ENCODE results near the gene SPEM1. TPM values are rescaled to one million over a fixed set of nuclear protein-coding genes. Genes with fewer than 3 reads are reported as not detected.

SPEM1 gene
- total and polyA plus RNA-seq, 2 of the 13 experiments (the other 11 are each of a cell fraction or from before 2014, with no cell fraction given) = not detected

GRCh38 chr17:7403043-7403726, 16.9 kb upstream of the SPEM1 start (continued):
- TF ChIP-seq ZNF761 (CRISPR knock-in tag; conservative IDR thresholded peaks at IDR 0.05) (no peak), TFDP2 (CRISPR knock-in tag; IDR thresholded peaks at IDR 0.05) (no peak), ZNF343 (CRISPR knock-in tag; IDR thresholded peaks at IDR 0.05) (no peak), THRA (CRISPR knock-in tag; IDR thresholded peaks at IDR 0.05; ENCODE audit: borderline replicate concordance) (no peak; the same call in 1 of the 2 replicates), MEF2D (CRISPR knock-in tag; IDR thresholded peaks at IDR 0.05) (0 out of 2 replicates have a peak, but pooled peaks have one; percentile 37), KDM6A (CRISPR knock-in tag; IDR thresholded peaks at IDR 0.05; ENCODE audit: low read depth) (0 out of 2 replicates have a peak, but pooled peaks have one; percentile 12), ATF1 (CRISPR knock-in tag; IDR thresholded peaks at IDR 0.05) (peak; percentile 48; the same call in 1 of the 2 replicates), PPARG (CRISPR knock-in tag; conservative IDR thresholded peaks at IDR 0.05) (no peak), MIXL1 (CRISPR knock-in tag; IDR thresholded peaks at IDR 0.05) (no peak; the same call in 1 of the 2 replicates), POGK (CRISPR knock-in tag; conservative IDR thresholded peaks at IDR 0.05) (peak; percentile 44; the same call in 1 of the 2 replicates), DBP (CRISPR knock-in tag; IDR thresholded peaks at IDR 0.05; ENCODE audit: not compliant biosample characterization) (no peak), TSC22D2 (CRISPR knock-in tag; IDR thresholded peaks at IDR 0.05; ENCODE audit: borderline replicate concordance) (no peak), SMYD3 (CRISPR knock-in tag; IDR thresholded peaks at IDR 0.05) (no peak), ZNF329 (CRISPR knock-in tag; IDR thresholded peaks at IDR 0.05; ENCODE audit: low read depth) (no peak), FOXO1 (CRISPR knock-in tag; IDR thresholded peaks at IDR 0.05) (no peak), EEA1 (CRISPR knock-in tag; IDR thresholded peaks at IDR 0.05; ENCODE audit: borderline replicate concordance) (no peak), AHR (CRISPR knock-in tag; IDR thresholded peaks at IDR 0.05) (no peak), MAF1 (CRISPR knock-in tag; IDR thresholded peaks at IDR 0.05; ENCODE audit: borderline replicate concordance) (no peak), MYPOP (CRISPR knock-in tag; IDR thresholded peaks at IDR 0.05) (no peak), NBN (conservative IDR thresholded peaks at IDR 0.05) (no peak), CAMTA2 (CRISPR knock-in tag; IDR thresholded peaks at IDR 0.05; ENCODE audit: borderline replicate concordance) (no peak), ZNF841 (CRISPR knock-in tag; IDR thresholded peaks at IDR 0.05; ENCODE audit: borderline replicate concordance) (no peak)
